ENCODE measurements around the gene CRYBA2.

DNA sequence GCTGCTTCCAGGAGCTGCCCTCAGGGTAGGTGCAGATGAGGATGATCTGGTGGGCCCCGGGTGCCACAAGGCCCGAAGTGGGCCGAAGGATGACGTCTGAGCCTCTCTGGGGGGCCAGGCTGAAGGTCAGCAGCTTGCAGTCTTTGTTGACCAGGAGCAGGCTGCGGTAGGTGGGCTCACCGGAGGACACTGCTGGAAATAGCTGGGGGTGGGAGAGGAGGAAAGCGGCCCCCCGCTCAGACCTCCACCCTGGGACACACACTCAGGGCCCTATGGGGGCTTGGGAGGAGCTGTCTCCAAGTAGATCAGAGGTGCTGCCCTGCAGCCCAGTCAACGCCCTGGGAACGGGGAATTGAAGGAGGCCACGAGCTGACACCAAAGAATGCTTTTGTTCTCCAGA is 30.8 kb upstream of the CRYBA2 start:
- TF ChIP-seq, protein P1, sequence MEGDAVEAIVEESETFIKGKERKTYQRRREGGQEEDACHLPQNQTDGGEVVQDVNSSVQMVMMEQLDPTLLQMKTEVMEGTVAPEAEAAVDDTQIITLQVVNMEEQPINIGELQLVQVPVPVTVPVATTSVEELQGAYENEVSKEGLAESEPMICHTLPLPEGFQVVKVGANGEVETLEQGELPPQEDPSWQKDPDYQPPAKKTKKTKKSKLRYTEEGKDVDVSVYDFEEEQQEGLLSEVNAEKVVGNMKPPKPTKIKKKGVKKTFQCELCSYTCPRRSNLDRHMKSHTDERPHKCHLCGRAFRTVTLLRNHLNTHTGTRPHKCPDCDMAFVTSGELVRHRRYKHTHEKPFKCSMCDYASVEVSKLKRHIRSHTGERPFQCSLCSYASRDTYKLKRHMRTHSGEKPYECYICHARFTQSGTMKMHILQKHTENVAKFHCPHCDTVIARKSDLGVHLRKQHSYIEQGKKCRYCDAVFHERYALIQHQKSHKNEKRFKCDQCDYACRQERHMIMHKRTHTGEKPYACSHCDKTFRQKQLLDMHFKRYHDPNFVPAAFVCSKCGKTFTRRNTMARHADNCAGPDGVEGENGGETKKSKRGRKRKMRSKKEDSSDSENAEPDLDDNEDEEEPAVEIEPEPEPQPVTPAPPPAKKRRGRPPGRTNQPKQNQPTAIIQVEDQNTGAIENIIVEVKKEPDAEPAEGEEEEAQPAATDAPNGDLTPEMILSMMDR (IDR thresholded peaks at IDR 0.05): no peak
- TF ChIP-seq EZH2 (IDR thresholded peaks at IDR 0.05) (no peak), EZH2phosphoT487 (IDR thresholded peaks at IDR 0.05) (no peak)

Data from neural progenitor cell (in vitro differentiated cells).